B cell (primary cell): ENCODE results near the gene CAMP. TPM values are rescaled to one million over a fixed set of nuclear protein-coding genes. Genes with fewer than 3 reads are reported as not detected.

Source experiments
- ATAC-seq: fragments of 200-7000 bp; cut with Tn5 transposase; one replicate; pipeline ENCODE4 v1.10.0; 2021; ENCODE audit warnings: low read depth, mild to moderate bottlenecking, moderate number of reproducible peaks, moderate library complexity
- CTCF ChIA-PET: fragments of 350-600 bp; sonication (Branson Sonifier 250); formaldehyde crosslinking; loops from one replicate; lab custom pipeline; 2021; ENCODE audit warnings: antibody characterized with exemption, inconsistent platforms; lab: Charles Lee
- POLR2A ChIA-PET: fragments of 350-600 bp; sonication (Branson Sonifier 250); formaldehyde crosslinking; loops from one replicate; lab custom pipeline; 2021; ENCODE audit warnings: antibody characterized with exemption; lab: Charles Lee
- DNase-seq: peaks from one replicate; pipeline ENCODE4 v3.0.0; 2013
- H2AFZ ChIP-seq: 2 replicates; pipeline ENCODE4 v1.6.1; 2012; ENCODE audit warnings: mild to moderate bottlenecking, low read depth, low read length; ENCODE audit not compliant: insufficient read depth, poor library complexity, severe bottlenecking
- H3K27ac ChIP-seq, 2 donors: 1 replicate in 1 of 2; 2 replicates in 1 of 2; pipeline ENCODE4 v1.5.1; 2012 to 2013; ENCODE audit warnings: low read length in 2 of 2, mild to moderate bottlenecking in 2 of 2, moderate library complexity in 1 of 2
- H3K27me3 ChIP-seq, 4 experiments: fragments of 200-600 bp in 1 of 4; sonication (generic) in 1 of 4; replicated peaks in 1 of 4; 1 replicate in 2 of 4; 2 replicates in 2 of 4; pipeline versions ENCODE4 v1.6.1 to v1.7.0; 2013 to 2016; ENCODE audit warnings: low read length in 3 of 4, mild to moderate bottlenecking in 2 of 4, mixed read lengths in 1 of 4, moderate library complexity in 1 of 4; ENCODE audit not compliant: insufficient read depth in 4 of 4, control insufficient read depth in 3 of 4; ENCODE audit errors: control extremely low read depth in 1 of 4
- H3K36me3 ChIP-seq, 2 experiments: replicated peaks in 1 of 2; 1 replicate in 1 of 2; 2 replicates in 1 of 2; pipeline versions ENCODE4 v1.6.1 to v1.7.1; 2013; ENCODE audit warnings: low read length in 1 of 2; ENCODE audit not compliant: insufficient read depth in 2 of 2, control insufficient read depth in 1 of 2; ENCODE audit errors: control extremely low read depth in 1 of 2, extremely low read depth in 1 of 2
- H3K4me1 ChIP-seq, 2 donors: fragments of 200-600 bp in 1 of 2; sonication (generic) in 1 of 2; 1 replicate in 1 of 2; 2 replicates in 1 of 2; pipeline versions ENCODE4 v1.5.1 to v1.6.1; 2013 to 2017; ENCODE audit warnings: low read length in 2 of 2; ENCODE audit not compliant: control insufficient read depth in 2 of 2, insufficient read depth in 2 of 2
- H3K4me2 ChIP-seq: replicated peaks from 2 replicates; pipeline ENCODE3; 2012; ENCODE audit warnings: mild to moderate bottlenecking, low read depth, low read length; ENCODE audit not compliant: poor library complexity, severe bottlenecking
- H3K4me3 ChIP-seq, 5 experiments: fragments of 200-600 bp in 1 of 5; sonication (generic) in 1 of 5; 1 replicate in 3 of 5; 2 replicates in 2 of 5; pipeline versions ENCODE4 v1.5.1 to v1.7.0; 2011 to 2016; ENCODE audit warnings: low read length in 4 of 5, mild to moderate bottlenecking in 4 of 5, low read depth in 2 of 5, control low read depth in 1 of 5, moderate library complexity in 1 of 5; ENCODE audit not compliant: insufficient read depth in 1 of 5; ENCODE audit errors: control extremely low read depth in 1 of 5, extremely low read depth in 1 of 5
- H3K79me2 ChIP-seq: fragments of 200-600 bp; sonication (generic); one replicate; pipeline ENCODE4 v1.6.0; 2016; ENCODE audit warnings: low read length; ENCODE audit not compliant: control insufficient read depth, insufficient read depth
- H3K9ac ChIP-seq: fragments of 200-600 bp; sonication (generic); 2 replicates; pipeline ENCODE4 v1.6.1; 2017; ENCODE audit warnings: mild to moderate bottlenecking, low read length, moderate library complexity
- H3K9me3 ChIP-seq, 3 donors: one replicate each; pipeline versions ENCODE4 v1.6.1 to v1.7.1; 2013; ENCODE audit warnings: low read length in 2 of 3; ENCODE audit not compliant: control insufficient read depth in 2 of 3, insufficient read depth in 1 of 3; ENCODE audit errors: control extremely low read depth in 1 of 3
- H4K20me1 ChIP-seq: 2 replicates; pipeline ENCODE4 v1.6.0; 2012; ENCODE audit warnings: mild to moderate bottlenecking, low read length; ENCODE audit not compliant: insufficient read depth, control insufficient read depth, poor library complexity, severe bottlenecking
- H3K27ac Mint-ChIP-seq: one replicate; pipeline ENCODE4 v1.8.0; 2021; ENCODE audit warnings: mixed read lengths
- H3K27me3 Mint-ChIP-seq: one replicate; pipeline ENCODE4 v1.8.0; 2021; ENCODE audit warnings: mixed read lengths
- H3K4me1 Mint-ChIP-seq: one replicate; pipeline ENCODE4 v1.8.0; 2021; ENCODE audit warnings: mixed read lengths
- H3K4me3 Mint-ChIP-seq: one replicate; pipeline ENCODE4 v1.8.0; 2021; ENCODE audit warnings: mixed read lengths
- H3K9me3 Mint-ChIP-seq: one replicate; pipeline ENCODE4 v1.8.0; 2022; ENCODE audit warnings: mixed read lengths; ENCODE audit not compliant: insufficient read depth
- EZH2 ChIP-seq: IDR thresholded peaks from 2 replicates; pipeline ENCODE4 v1.6.1; 2012; ENCODE audit warnings: borderline replicate concordance, low read depth, mild to moderate bottlenecking, moderate library complexity, low read length; ENCODE audit not compliant: insufficient read depth, poor library complexity, severe bottlenecking
- WGBS: methylation state at CpG from one replicate; pipeline ENCODE4 v1.1.5; 2013; ENCODE audit warnings: missing lambda C conversion rate; ENCODE audit not compliant: insufficient coverage; 5-methylcytosine and 5-hydroxymethylcytosine counted together
- intact Hi-C: fragments of 100-400 bp; cut with micrococcal nuclease; formaldehyde crosslinking; loops from one replicate; pipeline ENCODE4 v1.10.0; 2022
- polyA plus RNA-seq: library from polyadenylated mRNA; depleted of rRNA; stranded (reverse); fragments of >200 nt; gene quantifications from 2 replicates; pipeline ENCODE4 v1.2.3, GENCODE V29; 2012
- total RNA-seq, 2 donors: library from RNA; stranded (reverse); fragments of 120-200 nt in 1 of 2; gene quantifications; 1 replicate in 1 of 2; 2 replicates in 1 of 2; pipeline versions ENCODE4 v1.2.3 to v1.2.4, GENCODE V29; 2013 to 2022
- TF ChIP-seq, protein P1 (sequence below): fragments of 200-600 bp; IDR thresholded peaks from one replicate; pipeline ENCODE4 v1.8.0; 2022; ENCODE audit warnings: antibody characterized with exemption, mild to moderate bottlenecking

CAMP gene
- total and polyA plus RNA-seq, 2 donors (not counting 1 experiment from before 2014, with no cell fraction given): 0.30 TPM; not detected in 1

DNA sequence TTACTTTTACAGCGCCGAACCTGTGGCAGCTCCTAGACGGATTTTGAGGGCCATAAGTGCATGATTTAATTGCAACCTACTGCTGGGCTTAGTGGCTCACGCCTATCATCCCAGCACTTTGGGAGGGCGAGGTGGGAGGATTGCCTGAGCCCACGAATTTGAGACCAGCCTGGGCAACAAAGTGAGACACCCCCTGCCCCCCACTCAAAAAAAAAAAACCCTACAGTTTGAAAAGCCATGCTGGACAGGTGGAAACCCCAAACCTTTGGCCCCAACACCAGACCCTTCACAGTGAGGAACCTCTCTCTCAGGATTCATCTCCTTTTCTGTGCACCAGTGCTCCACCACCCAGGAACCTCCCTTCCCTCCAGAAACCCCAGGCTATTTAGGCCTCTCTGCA, 34.0 kb upstream of the CAMP start:
- H3K4me1 ChIP-seq: peaks cover 14 to 15% of the 10 kb centered on the region in 2 donors
- H3K9ac ChIP-seq: no peak overlapping the region
- H3K27ac Mint-ChIP-seq: no peak overlapping the region
- peak overlapping the region; percentile 94 for H2AFZ ChIP-seq
- H3K9me3 Mint-ChIP-seq: no peaks in the 10 kb centered on the region
- no peak overlapping the region for H3K4me3 Mint-ChIP-seq
- no peaks in the 10 kb centered on the region for H3K36me3 ChIP-seq
- H3K79me2 ChIP-seq: peaks cover 4% of the 10 kb centered on the region
- ATAC-seq (no peak), DNase-seq (no peak)
- H3K27ac ChIP-seq: no peak overlapping the region
- peaks cover 17% of the 10 kb centered on the region for H3K4me1 Mint-ChIP-seq
- 98% methylated on average over 6 of the region's 6 CpGs for WGBS
- no peak for TF ChIP-seq EZH2
- TF ChIP-seq, protein P1, sequence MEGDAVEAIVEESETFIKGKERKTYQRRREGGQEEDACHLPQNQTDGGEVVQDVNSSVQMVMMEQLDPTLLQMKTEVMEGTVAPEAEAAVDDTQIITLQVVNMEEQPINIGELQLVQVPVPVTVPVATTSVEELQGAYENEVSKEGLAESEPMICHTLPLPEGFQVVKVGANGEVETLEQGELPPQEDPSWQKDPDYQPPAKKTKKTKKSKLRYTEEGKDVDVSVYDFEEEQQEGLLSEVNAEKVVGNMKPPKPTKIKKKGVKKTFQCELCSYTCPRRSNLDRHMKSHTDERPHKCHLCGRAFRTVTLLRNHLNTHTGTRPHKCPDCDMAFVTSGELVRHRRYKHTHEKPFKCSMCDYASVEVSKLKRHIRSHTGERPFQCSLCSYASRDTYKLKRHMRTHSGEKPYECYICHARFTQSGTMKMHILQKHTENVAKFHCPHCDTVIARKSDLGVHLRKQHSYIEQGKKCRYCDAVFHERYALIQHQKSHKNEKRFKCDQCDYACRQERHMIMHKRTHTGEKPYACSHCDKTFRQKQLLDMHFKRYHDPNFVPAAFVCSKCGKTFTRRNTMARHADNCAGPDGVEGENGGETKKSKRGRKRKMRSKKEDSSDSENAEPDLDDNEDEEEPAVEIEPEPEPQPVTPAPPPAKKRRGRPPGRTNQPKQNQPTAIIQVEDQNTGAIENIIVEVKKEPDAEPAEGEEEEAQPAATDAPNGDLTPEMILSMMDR: no peak
- ChIA-PET CTCF (interaction anchor here (0.7 to 1.6 kb wide), 2 partner anchors 247 to 1260 kb away, joined by 3 to 9 read pairs; no protein-coding TSS in a partner anchor), POLR2A (no interaction called here)
- H3K4me3 ChIP-seq: no peak overlapping the region
- H3K27me3 Mint-ChIP-seq: peaks cover 17% of the 10 kb centered on the region
- no peaks in the 10 kb centered on the region for H3K9me3 ChIP-seq
- H3K27me3 ChIP-seq: peaks cover 0 to 18% (median 8%) of the 10 kb centered on the region in 4 experiments
- no peaks in the 10 kb centered on the region for H4K20me1 ChIP-seq
- H3K4me2 ChIP-seq: no peak overlapping the region
- intact Hi-C loops: loop anchor here (2.0 to 5.0 kb wide), 3 partner anchors 111 to 368 kb away; partner anchors contain the start of genes CCDC51, NME6, PFKFB4 and TMA7

DNA sequence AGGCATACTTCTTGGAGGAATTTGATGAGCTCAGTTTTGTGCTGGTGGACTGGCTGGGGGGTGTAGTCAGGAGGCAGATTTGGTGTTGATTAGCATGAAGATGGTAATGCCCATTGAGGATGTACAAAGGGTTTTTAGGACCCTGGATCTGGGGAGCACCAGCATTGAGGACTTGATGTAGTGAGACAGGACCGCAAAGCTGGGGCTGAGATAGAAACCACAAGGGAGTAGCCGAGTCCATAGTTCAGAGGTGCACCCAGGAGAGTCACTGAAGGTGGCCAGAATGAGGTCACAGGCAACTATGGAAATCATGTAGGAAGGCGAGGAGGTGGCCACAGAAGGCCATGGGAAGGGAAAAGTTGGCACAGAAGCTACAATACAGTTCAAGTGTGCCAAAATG, 32.4 kb upstream of the CAMP start:
- Histone ChIP-seq H3K4me1 (peaks cover 20% of the 10 kb centered on the region in 2 donors), H2AFZ (no peak overlapping the region), H3K79me2 (peaks cover 4% of the 10 kb centered on the region), H3K4me3 (no peak overlapping the region), H4K20me1 (no peaks in the 10 kb centered on the region), H3K9me3 (no peaks in the 10 kb centered on the region), H3K4me2 (no peak overlapping the region), H3K36me3 (no peaks in the 10 kb centered on the region), H3K27me3 (peaks cover 0 to 14% (median 8%) of the 10 kb centered on the region in 4 experiments), H3K27ac (no peak overlapping the region), H3K9ac (no peak overlapping the region)
- ChIA-PET CTCF (no interaction called here), POLR2A (no interaction called here)
- Mint-ChIP-seq H3K9me3 (no peaks in the 10 kb centered on the region), H3K27ac (no peak overlapping the region), H3K4me3 (no peak overlapping the region), H3K4me1 (peaks cover 19% of the 10 kb centered on the region), H3K27me3 (peaks cover 10% of the 10 kb centered on the region)
- intact Hi-C loops: no loop called here
- DNase-seq (no peak), ATAC-seq (no peak)
- 89% methylated on average over 3 of the region's 3 CpGs for WGBS
- TF ChIP-seq, protein P1: no peak
- TF ChIP-seq EZH2: no peak
